C4-2B (cell line): ENCODE results near the gene CLK3.

Source experiments
- H3K27ac ChIP-seq: fragments of 450-650 bp; 2 replicates; pipeline ENCODE4 v1.5.1; 2017
- CTCF ChIP-seq: fragments of 450-650 bp; conservative IDR thresholded peaks from 2 replicates; pipeline ENCODE4 v1.5.1; 2017; ENCODE audit warnings: mild to moderate bottlenecking
- ZFX ChIP-seq: fragments of 450-650 bp; IDR thresholded peaks from 2 replicates; pipeline ENCODE4 v1.6.1; 2017

The CLK3 gene

GRCh38 chr15:74593122-74593521 is 22.5 kb upstream of the CLK3 start:
- TF ChIP-seq ZFX (no peak), CTCF (no peak)
- no peak overlapping the region for H3K27ac ChIP-seq

- TF ChIP-seq ZFX, result no peak
- no peak for TF ChIP-seq CTCF
- H3K27ac ChIP-seq, result peak overlapping the region; percentile 0; the same call in 1 of the 2 replicates
These were observed 21.2 kb upstream of the CLK3 start for GRCh38 chr15:74594455-74594854.

DNA sequence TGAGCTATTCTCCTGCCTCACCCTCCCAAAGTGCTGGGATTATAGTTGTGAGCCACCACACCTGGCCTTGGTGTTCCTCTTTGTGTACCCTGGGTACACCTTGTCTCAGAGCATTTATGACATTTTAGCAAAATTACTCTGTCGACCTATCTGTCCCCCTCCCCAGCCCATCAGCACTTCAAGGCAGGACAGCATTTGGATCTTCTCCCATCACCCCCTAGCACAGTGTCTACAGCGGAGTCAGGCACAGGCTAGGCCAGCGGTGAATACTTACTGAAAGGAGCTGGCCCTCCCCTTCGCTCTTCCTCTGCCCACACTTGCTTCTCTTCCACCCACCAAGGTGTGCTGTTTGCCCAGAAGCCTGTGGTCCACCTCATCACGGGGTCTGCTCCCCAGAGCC is 20.4 kb upstream of the CLK3 start:
- peak overlapping the region; percentile 0 for H3K27ac ChIP-seq
- TF ChIP-seq CTCF (no peak), ZFX (no peak)

DNA sequence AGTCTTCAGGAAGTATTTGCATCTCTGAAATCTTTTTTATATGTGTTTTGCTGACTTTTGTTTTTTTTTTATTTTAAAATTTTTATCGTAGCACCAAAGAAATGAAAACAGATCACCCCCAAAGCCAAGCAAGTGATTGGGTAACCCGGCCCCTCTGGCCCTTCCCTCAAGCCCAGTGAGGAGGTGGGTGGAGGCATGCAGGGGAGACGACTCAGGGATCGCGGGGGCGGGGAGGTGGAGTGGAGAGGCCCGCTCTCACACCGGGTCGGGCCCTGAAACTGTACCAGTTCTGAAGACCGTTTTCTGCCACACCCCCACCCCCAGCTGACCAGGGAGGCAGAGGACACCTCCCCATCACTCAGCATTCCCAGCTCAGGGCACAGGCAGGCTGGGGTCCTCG is 18.9 kb upstream of the CLK3 start:
- 0 out of 2 replicates have a peak overlapping the region, but pooled peaks have one; percentile 95 for H3K27ac ChIP-seq

GRCh38 chr15:74597146-74597705 is 18.4 kb upstream of the CLK3 start:
- peak overlapping the region; percentile 95 for H3K27ac ChIP-seq

- peak overlapping the region; percentile 95 for H3K27ac ChIP-seq
- TF ChIP-seq ZFX (no peak), CTCF (no peak)
These were observed 17.4 kb upstream of the CLK3 start for GRCh38 chr15:74598126-74598842.

- TF ChIP-seq CTCF, result no peak
- no peak for TF ChIP-seq ZFX
- peak overlapping the region; percentile 95 for H3K27ac ChIP-seq
These were observed 16.5 kb upstream of the CLK3 start for GRCh38 chr15:74599156-74599555.

- H3K27ac ChIP-seq, result no peak overlapping the region
These were observed 12.4 kb upstream of the CLK3 start for GRCh38 chr15:74603026-74603788.

More at GRCh38 chr15:74603026-74603788, 12.4 kb upstream of the CLK3 start:
- TF ChIP-seq CTCF (no peak), ZFX (no peak)
